Activated T-cell treated with anti-CD3 and anti-CD28 coated beads, Interleukin-2, amount 50 U/mL, for 24 hours (primary cell): Measurements from ENCODE around the gene TRIM71.
A peak's percentile ranks its signal among the peaks of the same experiment; 100 is the strongest.
"Not testable (repeated sequence)": the region's sequence is repeated elsewhere in the genome, so short reads cannot be mapped to it uniquely, and the experiment has no call there.

Experiments
- DNase-seq: peaks from one replicate; pipeline ENCODE4 v3.0.0-alpha.2; 2020
- H3K27ac Mint-ChIP-seq: 2 replicates; pipeline ENCODE4 v1.8.0; 2020; ENCODE audit warnings: mild to moderate bottlenecking, mixed read lengths
- H3K27me3 Mint-ChIP-seq: 2 replicates; pipeline ENCODE4 v1.8.0; 2020; ENCODE audit warnings: mixed read lengths
- H3K36me3 Mint-ChIP-seq: 2 replicates; pipeline ENCODE4 v1.8.0; 2020; ENCODE audit warnings: low read depth, mixed read lengths
- H3K4me1 Mint-ChIP-seq: 2 replicates; pipeline ENCODE4 v1.8.0; 2020; ENCODE audit warnings: low read depth, mixed read lengths
- H3K4me3 Mint-ChIP-seq: 2 replicates; pipeline ENCODE4 v1.8.0; 2020; ENCODE audit warnings: mild to moderate bottlenecking, moderate library complexity, mixed read lengths
- H3K9me3 Mint-ChIP-seq: 2 replicates; pipeline ENCODE4 v1.8.0; 2020; ENCODE audit warnings: mixed read lengths

TRIM71 gene

DNA sequence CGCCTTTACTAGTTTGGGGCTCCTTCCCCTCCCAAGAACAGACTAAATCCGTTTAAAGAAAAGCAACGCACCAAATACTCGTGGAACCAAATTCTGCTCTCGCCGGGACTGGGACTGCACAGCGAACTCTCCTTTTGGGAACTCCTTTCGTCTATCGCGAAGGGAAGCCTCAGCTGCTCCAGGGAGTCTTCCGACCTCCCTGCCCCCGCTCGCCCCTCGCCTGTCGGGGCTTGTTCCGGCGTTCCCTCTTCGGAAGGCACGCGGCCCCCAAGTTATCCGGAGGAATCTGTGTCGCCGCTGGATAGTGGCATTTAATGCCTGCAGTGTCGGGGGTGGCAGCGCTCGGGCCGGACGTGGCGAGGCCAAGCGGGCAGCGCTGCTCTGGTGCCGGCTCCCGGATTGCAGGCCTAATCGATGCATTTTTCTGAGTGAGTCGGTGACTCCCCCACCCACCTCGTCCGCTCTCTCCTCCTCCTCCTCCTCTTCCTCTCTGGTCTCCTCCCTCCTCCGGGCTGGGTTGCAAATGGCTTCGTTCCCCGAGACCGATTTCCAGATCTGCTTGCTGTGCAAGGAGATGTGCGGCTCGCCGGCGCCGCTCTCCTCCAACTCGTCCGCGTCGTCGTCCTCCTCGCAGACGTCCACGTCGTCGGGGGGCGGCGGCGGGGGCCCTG, at the start of gene TRIM71:
TRIM71 (plus strand) TSS at position 440 of the 671 bp plus-strand sequence; CDS start at position 524, 84 bp downstream.
- peak within 1 kb of the TSS; percentile 74 for H3K4me3 Mint-ChIP-seq
- peak; percentile 58 for DNase-seq
- H3K27ac Mint-ChIP-seq: no peak within 1 kb of the TSS
- H3K9me3 Mint-ChIP-seq: no peaks in the 10 kb centered on the region
- H3K4me1 Mint-ChIP-seq: peaks cover 38% of the 10 kb centered on the region
- H3K36me3 Mint-ChIP-seq: no peaks in the 10 kb centered on the region
- H3K27me3 Mint-ChIP-seq: peaks cover 73% of the 10 kb centered on the region

DNA sequence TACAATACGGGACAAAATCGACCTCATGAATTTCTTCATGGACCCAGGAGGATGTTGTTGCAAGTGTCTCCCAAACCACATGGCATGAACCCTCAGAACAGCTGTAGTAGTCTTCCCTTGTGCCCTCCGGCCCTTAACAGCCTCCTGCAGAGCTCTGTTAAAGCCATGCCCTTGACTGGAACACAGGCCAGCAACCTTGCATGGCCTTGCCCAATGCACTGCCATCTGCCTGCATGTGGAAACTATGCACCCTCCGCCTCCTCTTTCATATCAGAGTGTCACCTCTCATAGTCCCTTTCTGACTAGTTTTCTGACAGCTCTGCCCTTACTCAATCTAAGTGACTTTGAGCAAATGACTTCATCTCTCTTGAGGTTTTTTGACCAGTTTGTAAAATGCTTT, 39.4 kb upstream of the TRIM71 start:
- peaks cover 19% of the 10 kb centered on the region for H3K27me3 Mint-ChIP-seq
- no peak for DNase-seq
- H3K27ac Mint-ChIP-seq: no peak overlapping the region
- peaks cover 16% of the 10 kb centered on the region for H3K4me1 Mint-ChIP-seq
- no peak overlapping the region for H3K4me3 Mint-ChIP-seq
- H3K9me3 Mint-ChIP-seq: no peaks in the 10 kb centered on the region
- peaks cover 26% of the 10 kb centered on the region for H3K36me3 Mint-ChIP-seq

DNA sequence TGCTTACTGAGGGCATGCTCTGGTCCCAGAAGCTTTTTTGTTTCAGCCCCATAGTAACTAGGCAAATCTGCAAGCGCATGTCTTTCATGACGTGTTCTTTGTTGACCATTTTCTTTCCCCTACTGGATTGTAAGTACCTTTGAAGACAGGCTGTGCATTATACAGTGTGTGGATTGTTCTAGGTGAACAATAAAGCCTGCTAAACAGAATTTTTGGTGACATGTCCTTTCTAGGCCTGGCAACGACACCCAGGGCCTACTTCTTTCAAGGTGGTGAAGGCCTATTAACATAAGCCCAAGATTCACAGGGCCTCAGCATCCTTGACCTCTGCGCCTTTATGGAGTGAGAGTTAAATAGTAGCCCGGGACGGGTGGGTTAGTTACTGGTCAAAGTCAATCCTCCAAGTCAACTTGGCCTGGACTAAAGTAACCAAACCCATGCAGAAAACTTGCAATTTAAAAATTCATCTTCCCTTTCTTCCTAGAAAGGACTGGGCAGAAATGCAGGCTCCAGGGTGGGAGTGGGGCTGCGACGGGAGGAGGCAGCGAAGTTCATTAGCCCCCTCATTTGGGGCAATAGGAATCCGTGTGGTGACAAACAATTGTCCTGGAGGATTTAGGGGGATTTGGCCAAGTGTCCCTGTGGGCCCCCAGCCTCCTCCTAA, 37.6 kb upstream of the TRIM71 start:
- H3K36me3 Mint-ChIP-seq: peaks cover 10% of the 10 kb centered on the region
- H3K4me1 Mint-ChIP-seq: peaks cover 16% of the 10 kb centered on the region
- H3K4me3 Mint-ChIP-seq: peak overlapping the region; percentile 82
- H3K27me3 Mint-ChIP-seq: peaks cover 19% of the 10 kb centered on the region
- H3K9me3 Mint-ChIP-seq: no peaks in the 10 kb centered on the region
- no peak for DNase-seq
- H3K27ac Mint-ChIP-seq: no peak overlapping the region

DNA sequence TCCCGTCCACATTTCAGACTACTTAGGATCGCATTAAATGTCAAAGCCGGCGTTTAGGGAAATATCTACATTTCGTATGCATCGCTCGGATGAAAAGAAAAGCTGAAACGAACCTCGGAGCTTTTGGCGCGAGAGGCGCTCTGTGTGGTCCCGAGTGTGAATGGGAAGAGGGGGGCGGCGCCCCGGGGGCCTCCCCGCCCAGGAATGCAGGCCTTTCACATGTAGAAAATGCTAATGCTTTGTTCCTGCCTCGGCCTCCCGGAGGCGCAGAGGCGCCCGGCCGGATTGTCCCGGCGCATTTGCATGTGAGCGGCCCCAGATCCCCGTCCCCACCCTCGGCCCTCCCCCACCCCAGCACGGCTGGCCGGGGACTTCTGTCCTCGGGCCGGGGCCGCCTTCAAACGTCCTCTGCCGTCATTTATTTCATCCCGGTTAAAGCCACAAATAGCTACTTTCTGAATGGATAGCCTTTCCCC, 37.0 kb upstream of the TRIM71 start:
- Mint-ChIP-seq H3K4me1 (peaks cover 16% of the 10 kb centered on the region), H3K4me3 (peak overlapping the region; percentile 82), H3K36me3 (peaks cover 6% of the 10 kb centered on the region), H3K9me3 (no peaks in the 10 kb centered on the region), H3K27ac (peak overlapping the region; percentile 20), H3K27me3 (peaks cover 19% of the 10 kb centered on the region)
- DNase-seq: no peak

DNA sequence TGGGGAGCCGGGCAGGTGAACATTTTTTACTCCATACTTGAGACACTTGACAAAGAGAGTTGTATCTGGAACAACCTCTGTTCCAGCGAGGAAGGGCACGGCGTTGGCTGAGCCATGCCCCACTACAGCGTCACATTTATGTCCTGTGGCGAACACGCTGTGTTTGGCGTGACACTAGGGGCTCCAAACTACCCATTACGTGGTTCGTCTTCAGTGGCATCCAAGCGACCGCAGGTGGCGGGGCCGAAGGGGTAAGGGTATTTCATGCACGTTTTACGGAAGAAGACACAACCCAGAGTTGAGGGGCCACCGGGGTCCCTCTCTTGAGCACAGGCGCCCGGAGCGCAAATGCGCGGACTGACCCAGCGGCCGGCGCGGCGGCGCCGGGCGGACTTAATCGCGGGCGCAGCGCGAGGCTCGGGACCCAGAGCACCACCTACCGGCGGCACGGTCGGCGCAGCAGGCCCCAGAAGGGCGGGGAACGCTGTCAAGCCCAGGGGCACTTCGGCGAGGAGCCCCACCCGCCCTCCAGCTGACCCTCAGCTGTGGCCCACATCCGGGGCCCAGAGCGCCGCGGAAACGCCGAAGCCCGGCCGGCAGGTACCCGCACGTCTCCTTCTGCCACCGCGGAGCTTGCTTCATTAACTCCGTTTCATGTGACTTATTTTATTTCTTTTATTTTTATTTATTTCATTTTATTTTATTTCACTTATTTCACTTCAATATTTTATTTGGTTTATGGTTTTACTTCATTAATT, 36.4 kb upstream of the TRIM71 start:
- DNase-seq: peak; percentile 85
- H3K4me1 Mint-ChIP-seq: peaks cover 16% of the 10 kb centered on the region
- no peaks in the 10 kb centered on the region for H3K9me3 Mint-ChIP-seq
- peak overlapping the region; percentile 20 for H3K27ac Mint-ChIP-seq
- peaks cover 19% of the 10 kb centered on the region for H3K27me3 Mint-ChIP-seq
- peak overlapping the region; percentile 82 for H3K4me3 Mint-ChIP-seq
- H3K36me3 Mint-ChIP-seq: no peaks in the 10 kb centered on the region

DNA sequence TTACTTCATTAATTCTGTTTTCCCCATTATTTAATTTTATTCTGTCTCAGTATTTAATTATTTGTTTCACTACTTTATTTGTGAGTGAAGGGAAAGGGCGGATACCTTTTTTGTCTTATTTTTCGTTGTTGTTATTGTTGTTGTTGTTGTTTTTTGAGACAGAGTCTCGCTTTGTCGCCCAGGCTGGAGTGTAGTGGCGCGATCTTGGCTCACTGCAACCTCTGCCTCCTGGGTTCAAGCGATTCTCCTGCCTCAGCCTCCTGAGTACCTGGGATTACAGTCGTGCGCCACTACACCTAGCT, 35.9 kb upstream of the TRIM71 start:
- not testable (repeated sequence) for DNase-seq

DNA sequence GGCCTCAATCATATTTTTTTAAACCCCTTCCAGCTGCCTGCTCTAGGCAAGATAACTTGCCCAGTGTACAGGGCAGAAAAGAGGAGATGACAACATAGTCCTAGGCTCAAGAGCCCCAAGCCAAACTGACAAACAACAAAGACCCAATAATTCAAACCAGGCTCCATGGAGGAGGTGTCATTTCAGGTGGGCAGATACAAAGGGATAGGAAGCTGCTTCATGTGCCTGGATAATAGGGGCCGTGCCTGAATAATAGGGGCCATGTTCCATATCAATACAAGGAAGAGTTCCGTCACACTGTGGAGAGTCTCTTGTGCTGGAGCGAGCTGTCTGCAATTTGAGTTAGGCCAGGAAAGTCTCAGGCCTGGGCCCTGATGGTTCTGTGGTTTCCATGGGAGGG, 35.4 kb upstream of the TRIM71 start:
- Mint-ChIP-seq H3K4me3 (no peak overlapping the region), H3K36me3 (no peaks in the 10 kb centered on the region), H3K27ac (no peak overlapping the region), H3K4me1 (peaks cover 16% of the 10 kb centered on the region), H3K27me3 (peaks cover 19% of the 10 kb centered on the region), H3K9me3 (no peaks in the 10 kb centered on the region)
- no peak for DNase-seq

More for the DNA sequence above, 35.9 kb upstream of the TRIM71 start:
- H3K27ac Mint-ChIP-seq, H3K4me3 Mint-ChIP-seq, H3K9me3 Mint-ChIP-seq, H3K36me3 Mint-ChIP-seq: not testable (repeated sequence)
- peaks cover 16% of the 10 kb centered on the region for H3K4me1 Mint-ChIP-seq
- H3K27me3 Mint-ChIP-seq: peaks cover 19% of the 10 kb centered on the region

DNA sequence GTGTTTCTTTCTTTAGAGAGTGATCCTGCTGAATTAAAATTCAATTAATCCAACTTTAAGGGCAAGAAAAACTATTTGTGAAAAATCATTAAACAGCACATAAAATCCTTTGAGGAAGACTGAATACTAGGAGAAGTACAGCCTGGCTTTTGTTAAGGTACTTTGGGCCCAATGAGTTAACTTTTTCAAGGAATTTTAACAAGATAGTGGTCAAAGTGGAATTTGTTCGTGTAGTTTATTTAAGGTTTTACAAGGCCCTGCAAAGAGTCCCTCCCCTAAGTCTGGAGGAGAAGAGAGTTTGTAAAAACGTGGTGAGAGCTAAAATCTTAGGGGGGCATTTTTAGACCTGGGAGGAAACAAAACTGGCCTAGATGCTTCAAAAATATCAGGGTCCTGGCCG, 26.0 kb upstream of the TRIM71 start:
- no peaks in the 10 kb centered on the region for H3K9me3 Mint-ChIP-seq
- no peak overlapping the region for H3K4me3 Mint-ChIP-seq
- no peak for DNase-seq
- H3K36me3 Mint-ChIP-seq: no peaks in the 10 kb centered on the region
- H3K4me1 Mint-ChIP-seq: no peaks in the 10 kb centered on the region
- no peaks in the 10 kb centered on the region for H3K27me3 Mint-ChIP-seq
- H3K27ac Mint-ChIP-seq: no peak overlapping the region

DNA sequence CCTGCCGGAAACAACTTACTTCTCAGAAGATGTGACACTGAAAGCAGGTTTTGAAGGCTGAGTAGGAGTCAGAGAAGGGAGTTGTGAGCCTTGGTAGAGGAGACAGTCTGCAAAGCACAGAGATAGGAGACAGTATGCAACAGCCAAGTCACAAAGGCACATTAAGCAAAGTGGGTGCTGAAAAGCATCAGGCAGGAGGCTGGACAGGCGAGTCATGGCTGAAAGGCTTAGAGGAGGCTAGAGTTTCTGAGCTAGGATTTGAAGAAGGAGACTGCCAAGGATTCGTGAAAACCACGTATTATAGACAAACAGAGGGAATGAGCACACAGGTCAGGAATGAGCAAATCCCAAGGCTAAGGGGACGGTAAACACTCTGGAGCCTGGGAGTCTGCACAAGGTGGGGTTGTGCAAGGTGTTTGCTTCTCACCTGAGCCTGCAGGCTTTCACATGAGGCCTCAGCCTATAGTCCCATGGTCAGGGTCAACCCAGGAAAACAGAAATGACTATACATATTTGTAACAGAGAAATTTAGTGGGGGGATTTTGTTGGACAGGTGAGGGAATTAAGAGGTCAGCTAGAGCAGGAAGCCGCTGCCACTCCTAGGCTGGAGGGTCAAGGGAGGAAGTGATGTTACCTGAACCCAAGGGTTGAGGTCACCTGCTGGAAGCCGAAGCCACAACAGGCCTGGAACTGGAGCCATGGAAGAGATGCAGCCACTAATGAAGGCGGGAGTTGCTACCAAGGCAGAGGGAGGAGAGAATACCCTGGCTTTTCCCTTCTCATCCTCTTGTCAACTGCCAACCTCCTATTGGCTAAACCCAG, 23.1 kb upstream of the TRIM71 start:
- no peaks in the 10 kb centered on the region for H3K27me3 Mint-ChIP-seq
- H3K4me3 Mint-ChIP-seq: no peak overlapping the region

DNA sequence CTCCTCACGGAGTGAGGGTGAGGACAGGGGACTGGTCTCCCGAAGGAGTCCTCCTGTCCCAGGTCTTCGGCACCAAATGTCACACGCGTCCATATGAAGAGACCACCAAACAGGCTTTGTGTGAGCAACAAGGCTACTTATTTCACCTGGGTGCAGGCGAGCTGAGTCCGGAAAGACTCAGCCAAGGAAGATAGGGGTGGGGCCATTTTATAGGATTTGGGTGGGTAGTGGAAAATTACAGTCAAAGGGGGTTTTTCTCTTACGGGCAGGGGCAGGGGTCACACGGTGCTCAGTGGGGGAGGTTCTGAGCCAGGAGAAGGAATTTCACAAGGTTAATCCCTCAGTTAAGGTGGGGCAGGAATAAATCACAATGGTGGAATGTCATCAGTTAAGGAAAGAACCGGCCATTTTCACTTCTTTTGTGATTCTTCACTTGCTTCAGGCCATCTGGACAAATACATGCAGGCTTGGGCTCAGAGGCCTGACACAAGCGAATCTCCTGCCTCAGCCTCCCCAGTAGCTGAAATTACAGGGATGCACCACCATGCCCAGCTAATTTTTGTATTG, 21.3 kb upstream of the TRIM71 start:
- not testable (repeated sequence) for H3K27me3 Mint-ChIP-seq, H3K9me3 Mint-ChIP-seq

More for the DNA sequence above, 23.1 kb upstream of the TRIM71 start:
- H3K36me3 Mint-ChIP-seq: no peaks in the 10 kb centered on the region
- DNase-seq: no peak
- H3K4me1 Mint-ChIP-seq: no peaks in the 10 kb centered on the region
- no peak overlapping the region for H3K27ac Mint-ChIP-seq
- H3K9me3 Mint-ChIP-seq: no peaks in the 10 kb centered on the region

DNA sequence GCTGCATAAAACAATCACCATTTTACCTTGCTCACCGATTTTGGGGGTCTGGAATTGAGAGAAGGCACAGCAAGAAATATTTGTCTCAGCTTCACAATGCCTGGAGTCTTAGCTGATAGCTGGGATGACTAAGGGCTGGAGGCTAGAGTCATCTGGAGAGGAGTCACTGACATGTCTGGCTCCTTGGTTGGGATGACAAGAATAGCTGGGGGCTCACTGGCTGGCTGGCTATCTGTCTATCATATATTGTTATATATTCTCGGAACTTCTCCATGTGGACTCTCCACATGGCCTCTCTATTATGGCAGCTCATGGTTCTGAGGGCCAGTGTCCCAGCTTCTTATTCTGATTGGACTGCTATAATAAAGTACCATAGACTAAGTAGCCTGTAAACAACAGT, 20.0 kb upstream of the TRIM71 start:
- Mint-ChIP-seq H3K4me3 (no peak overlapping the region), H3K4me1 (no peaks in the 10 kb centered on the region), H3K27me3 (peaks cover under 1% of the 10 kb centered on the region), H3K9me3 (no peaks in the 10 kb centered on the region), H3K27ac (no peak overlapping the region), H3K36me3 (no peaks in the 10 kb centered on the region)
- DNase-seq: no peak

More for the DNA sequence above, 21.3 kb upstream of the TRIM71 start:
- not testable (repeated sequence) for H3K4me3 Mint-ChIP-seq, H3K36me3 Mint-ChIP-seq, H3K27ac Mint-ChIP-seq, H3K4me1 Mint-ChIP-seq, DNase-seq

DNA sequence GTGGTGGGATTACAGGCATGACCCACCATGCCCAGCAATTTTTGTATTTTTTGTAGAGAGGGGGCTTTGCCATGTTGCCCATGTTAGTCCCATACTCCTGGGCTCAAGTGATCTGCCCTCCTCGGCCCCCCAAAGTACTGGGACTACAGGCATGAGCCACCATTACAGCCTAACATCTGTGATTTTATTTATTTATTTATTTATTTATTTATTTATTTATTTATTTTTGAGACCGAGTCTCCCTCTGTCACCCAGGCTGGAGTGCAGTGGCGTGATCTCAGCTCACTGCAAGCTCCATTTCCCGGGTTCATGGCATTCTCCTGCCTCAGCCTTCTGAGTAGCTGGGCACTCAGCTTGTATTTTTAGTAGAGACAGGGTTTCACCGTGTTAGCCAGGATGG, 16.4 kb upstream of the TRIM71 start:
- not testable (repeated sequence) for H3K27ac Mint-ChIP-seq, H3K27me3 Mint-ChIP-seq, H3K4me1 Mint-ChIP-seq, H3K9me3 Mint-ChIP-seq, DNase-seq, H3K4me3 Mint-ChIP-seq, H3K36me3 Mint-ChIP-seq

DNA sequence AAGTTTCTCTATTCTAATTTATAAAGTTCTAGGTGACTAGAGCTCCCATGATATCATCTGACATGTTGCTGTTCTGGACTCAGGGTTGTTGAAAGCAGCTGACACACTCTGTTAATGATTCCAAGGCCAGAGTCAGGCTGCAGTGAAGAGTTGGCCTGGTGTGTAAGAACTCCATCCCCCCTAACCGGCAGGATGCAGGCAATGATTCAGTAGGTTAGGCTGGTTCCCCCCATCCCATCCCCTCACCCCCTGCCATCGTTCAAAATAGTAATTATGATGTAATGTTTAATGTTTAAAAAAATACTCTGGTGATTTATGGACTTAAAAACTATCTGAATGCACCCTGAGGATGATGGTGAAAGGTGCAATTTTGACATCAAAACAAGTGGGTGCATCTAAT, 4.6 kb upstream of the TRIM71 start:
- H3K27ac Mint-ChIP-seq: no peak overlapping the region
- peaks cover 39% of the 10 kb centered on the region for H3K27me3 Mint-ChIP-seq
- no peaks in the 10 kb centered on the region for H3K36me3 Mint-ChIP-seq
- no peak overlapping the region for H3K4me3 Mint-ChIP-seq
- H3K4me1 Mint-ChIP-seq: peaks cover 31% of the 10 kb centered on the region
- no peaks in the 10 kb centered on the region for H3K9me3 Mint-ChIP-seq
- no peak for DNase-seq

DNA sequence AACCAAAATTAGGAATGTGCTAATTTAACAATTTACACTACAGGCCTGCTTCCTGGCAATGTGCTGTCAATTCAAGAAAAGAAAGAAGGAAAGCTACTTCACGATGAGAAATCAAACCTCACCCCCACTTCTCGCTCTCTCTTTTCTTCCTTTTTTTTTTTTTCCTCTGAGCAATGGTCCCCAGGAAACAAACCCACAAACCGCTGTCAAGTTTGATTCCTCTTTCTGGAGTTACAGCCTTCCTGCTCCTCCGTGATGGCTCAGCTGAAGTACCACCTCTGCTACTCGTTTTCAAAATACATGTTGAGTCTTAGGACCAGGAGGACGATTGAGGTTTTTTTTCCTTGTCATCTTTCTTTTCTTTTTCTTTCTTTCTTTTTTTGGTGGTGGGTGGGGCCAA, 3.4 kb upstream of the TRIM71 start:
- H3K27me3 Mint-ChIP-seq: peaks cover 48% of the 10 kb centered on the region
- no peaks in the 10 kb centered on the region for H3K9me3 Mint-ChIP-seq
- H3K4me3 Mint-ChIP-seq: no peak overlapping the region
- DNase-seq: no peak
- H3K36me3 Mint-ChIP-seq: no peaks in the 10 kb centered on the region
- H3K4me1 Mint-ChIP-seq: peaks cover 38% of the 10 kb centered on the region
- no peak overlapping the region for H3K27ac Mint-ChIP-seq
